ENCODE results near the gene AAK1. TPM values are rescaled to one million over a fixed set of nuclear protein-coding genes. Genes with fewer than 3 reads are reported as not detected.
"Not testable (repeated sequence)": the region's sequence is repeated elsewhere in the genome, so short reads cannot be mapped to it uniquely, and the experiment has no call there.

Gene AAK1
- total and polyA plus RNA-seq, 4 donors, result 6.9 to 95.6 (median 51.0) TPM

DNA sequence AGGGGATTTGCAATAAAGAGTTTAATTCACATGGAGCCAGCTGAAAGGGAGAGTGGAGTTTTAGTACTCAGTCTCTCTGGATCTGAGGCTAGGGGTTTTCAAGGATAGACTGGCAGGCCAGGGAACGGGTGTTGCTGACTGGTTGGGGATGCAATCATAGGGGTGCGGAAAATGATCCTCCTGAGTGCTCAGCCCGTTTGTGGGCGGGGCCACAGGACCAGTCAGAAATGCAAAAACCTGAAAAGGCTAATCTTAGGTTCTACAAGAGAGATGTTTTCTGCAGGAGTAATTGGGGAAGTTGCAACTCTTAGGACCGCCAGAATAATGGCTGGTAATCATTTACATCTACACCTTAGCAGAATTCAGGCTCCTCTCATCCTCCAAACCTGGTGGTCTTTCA is 208.8 kb downstream of the AAK1 start:
- intact Hi-C loops (cut with DNase I), result loop anchor here (5.0 kb wide), 1 partner anchor 47 kb away; the partner anchor contains the start of gene GFPT1 (in 2 of the 2)
- 78 to 81% methylated on average over 5 of the region's 5 CpGs for WGBS, 2 donors
- no peak for ATAC-seq (ENCODE audit: low FRiP score)

DNA sequence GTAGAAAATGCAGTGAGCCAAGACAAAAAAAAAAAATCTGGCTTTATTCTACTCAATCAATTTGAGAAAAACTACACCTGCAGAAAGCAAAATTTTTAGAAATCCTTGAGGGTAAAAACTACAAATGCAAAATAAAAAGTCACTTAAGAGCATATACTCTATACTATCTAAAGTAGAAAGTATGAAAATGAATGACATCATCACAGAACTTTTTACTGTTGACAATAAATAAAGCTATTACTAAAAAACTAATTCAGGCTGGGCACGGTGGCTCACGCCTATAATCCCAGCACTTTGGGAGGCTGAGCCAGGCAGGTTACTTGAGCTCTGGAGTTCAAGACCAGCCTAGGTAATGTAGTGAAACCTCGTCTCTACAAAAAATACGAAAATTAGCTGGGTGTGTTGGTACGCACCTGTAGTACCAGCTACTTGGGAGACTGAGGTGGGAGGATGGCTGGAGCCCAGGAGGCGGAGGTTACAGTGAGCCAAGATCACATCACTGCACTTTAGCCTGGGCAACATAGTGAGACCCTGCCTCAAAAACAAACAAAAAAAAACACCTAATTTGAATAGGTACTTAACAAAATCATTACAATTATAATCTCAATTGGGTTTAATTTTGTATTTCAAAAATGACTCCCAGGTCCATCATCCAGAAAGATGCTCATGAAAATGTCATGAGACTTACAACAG is 213.9 kb downstream of the AAK1 start:
- Histone ChIP-seq H3K4me3 (ENCODE audit: low read length in 2 of 2) (no peak overlapping the region), H3K9me3 (ENCODE audit: control insufficient read depth, low read length) (no peaks in the 10 kb centered on the region), H3K4me1 (ENCODE audit: control insufficient read depth in 1 of 2, insufficient read depth in 2 of 2, low read length in 2 of 2) (peaks cover 0 to 1% of the 10 kb centered on the region in 2 donors), H3K27ac (ENCODE audit: low read depth in 1 of 2, low read length in 2 of 2) (no peak overlapping the region), H3K27me3 (ENCODE audit: control insufficient read depth in 1 of 2, insufficient read depth in 2 of 2, low read length in 1 of 2) (no peaks in the 10 kb centered on the region), H3K36me3 (ENCODE audit: control insufficient read depth in 1 of 2, insufficient read depth in 2 of 2, low read length in 1 of 2) (peaks cover 0 to 2% of the 10 kb centered on the region in 2 donors)
- intact Hi-C loops (cut with DNase I), result no loop called here
- no peak for ATAC-seq (ENCODE audit: low FRiP score)
- WGBS, 2 donors, result 75 to 78% methylated on average over 6 of the region's 6 CpGs
- no peak for DNase-seq

More for the DNA sequence above, 208.8 kb downstream of the AAK1 start:
- no peak for DNase-seq
- H3K9me3 ChIP-seq (ENCODE audit: control insufficient read depth, low read length), result no peaks in the 10 kb centered on the region
- H3K27ac ChIP-seq (ENCODE audit: low read depth in 1 of 2, low read length in 2 of 2), result no peak overlapping the region
- H3K4me3 ChIP-seq (ENCODE audit: low read length in 2 of 2), result no peak overlapping the region
- peaks cover 0 to 4% of the 10 kb centered on the region in 2 donors for H3K4me1 ChIP-seq (ENCODE audit: control insufficient read depth in 1 of 2, insufficient read depth in 2 of 2, low read length in 2 of 2)
- H3K36me3 ChIP-seq (ENCODE audit: control insufficient read depth in 1 of 2, insufficient read depth in 2 of 2, low read length in 1 of 2), result no peaks in the 10 kb centered on the region
- H3K27me3 ChIP-seq (ENCODE audit: control insufficient read depth in 1 of 2, insufficient read depth in 2 of 2, low read length in 1 of 2), result no peaks in the 10 kb centered on the region

DNA sequence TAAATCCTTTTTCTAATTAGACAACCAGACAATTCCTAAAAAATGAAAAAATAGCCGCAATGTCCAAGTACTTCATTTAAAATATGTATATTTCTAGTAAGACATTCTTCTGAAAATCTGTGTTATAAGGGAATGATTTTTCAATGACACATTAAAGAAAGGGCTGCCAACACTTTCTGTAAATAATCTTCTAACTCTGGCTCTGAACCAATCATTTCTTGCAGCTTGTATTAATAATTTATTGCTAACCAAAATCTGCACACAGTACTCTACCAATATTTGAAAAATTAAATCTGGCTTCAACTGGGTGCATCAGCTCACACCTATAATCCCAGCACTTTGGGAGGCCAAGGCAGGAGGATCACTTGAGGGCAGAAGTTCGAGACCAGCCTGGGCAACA is 214.6 kb downstream of the AAK1 start:
- H3K27ac ChIP-seq (ENCODE audit: low read depth in 1 of 2, low read length in 2 of 2), result no peak overlapping the region
- intact Hi-C loops (cut with DNase I), result no loop called here
- DNase-seq (no peak), ATAC-seq (ENCODE audit: low FRiP score) (no peak)
- peaks cover 0 to 2% of the 10 kb centered on the region in 2 donors for H3K36me3 ChIP-seq (ENCODE audit: control insufficient read depth in 1 of 2, insufficient read depth in 2 of 2, low read length in 1 of 2)
- H3K27me3 ChIP-seq (ENCODE audit: control insufficient read depth in 1 of 2, insufficient read depth in 2 of 2, low read length in 1 of 2), result no peaks in the 10 kb centered on the region
- 35 to 57% methylated on average over 2 of the region's 2 CpGs for WGBS, 2 donors
- H3K9me3 ChIP-seq (ENCODE audit: control insufficient read depth, low read length), result no peaks in the 10 kb centered on the region
- H3K4me1 ChIP-seq (ENCODE audit: control insufficient read depth in 1 of 2, insufficient read depth in 2 of 2, low read length in 2 of 2), result peaks cover 0 to 1% of the 10 kb centered on the region in 2 donors
- no peak overlapping the region for H3K4me3 ChIP-seq (ENCODE audit: low read length in 2 of 2)

DNA sequence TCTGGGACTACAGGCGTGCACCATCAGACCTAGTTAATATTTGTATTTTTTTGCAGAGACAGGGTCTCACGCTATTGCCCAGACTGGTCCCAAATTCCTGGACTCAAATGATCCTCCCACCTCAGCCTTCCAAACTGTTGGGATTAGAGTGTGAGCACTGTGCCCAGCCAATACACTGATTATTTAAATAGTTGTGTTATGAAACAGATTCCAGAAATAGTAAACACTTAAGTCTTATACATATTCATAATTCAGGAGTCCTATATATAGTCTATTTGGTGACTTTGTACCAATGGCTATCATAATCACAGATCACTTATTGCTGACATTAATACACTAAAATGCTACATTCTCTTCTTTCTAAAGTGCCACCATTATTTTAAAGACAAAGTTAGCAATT is 219.1 kb downstream of the AAK1 start:
- intact Hi-C loops (cut with DNase I), result no loop called here
- 78 to 91% methylated on average over 2 of the region's 2 CpGs for WGBS, 2 donors
- no peaks in the 10 kb centered on the region for H3K9me3 ChIP-seq (ENCODE audit: control insufficient read depth, low read length)
- H3K27ac ChIP-seq (ENCODE audit: low read depth in 1 of 2, low read length in 2 of 2), result no peak overlapping the region
- H3K4me1 ChIP-seq (ENCODE audit: control insufficient read depth in 1 of 2, insufficient read depth in 2 of 2, low read length in 2 of 2), result no peaks in the 10 kb centered on the region
- peaks cover 0 to 2% of the 10 kb centered on the region in 2 donors for H3K36me3 ChIP-seq (ENCODE audit: control insufficient read depth in 1 of 2, insufficient read depth in 2 of 2, low read length in 1 of 2)
- no peak overlapping the region for H3K4me3 ChIP-seq (ENCODE audit: low read length in 2 of 2)
- ATAC-seq (ENCODE audit: low FRiP score) (no peak), DNase-seq (no peak)
- no peaks in the 10 kb centered on the region for H3K27me3 ChIP-seq (ENCODE audit: control insufficient read depth in 1 of 2, insufficient read depth in 2 of 2, low read length in 1 of 2)

DNA sequence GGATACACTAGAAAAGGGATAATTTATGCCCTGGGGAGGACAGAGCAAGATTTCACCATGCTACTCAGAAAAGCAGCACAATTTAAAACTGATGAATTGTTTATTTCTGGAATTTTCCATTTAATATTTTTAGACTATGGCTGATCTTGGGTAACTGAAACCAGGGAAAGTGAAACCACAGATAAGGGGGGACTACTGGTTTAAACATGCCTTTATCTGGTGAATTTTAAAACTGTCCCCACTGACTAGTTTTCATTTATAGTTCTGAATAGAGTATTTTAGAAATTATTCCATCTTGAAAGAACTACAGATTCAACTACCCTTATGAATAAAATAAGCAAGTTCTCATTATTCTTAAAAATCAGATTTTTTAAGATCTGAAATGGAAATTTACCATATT is 221.3 kb downstream of the AAK1 start:
- Histone ChIP-seq H3K9me3 (ENCODE audit: control insufficient read depth, low read length) (no peaks in the 10 kb centered on the region), H3K4me3 (ENCODE audit: low read length in 2 of 2) (no peak overlapping the region), H3K27me3 (ENCODE audit: control insufficient read depth in 1 of 2, insufficient read depth in 2 of 2, low read length in 1 of 2) (no peaks in the 10 kb centered on the region), H3K27ac (ENCODE audit: low read depth in 1 of 2, low read length in 2 of 2) (no peak overlapping the region), H3K36me3 (ENCODE audit: control insufficient read depth in 1 of 2, insufficient read depth in 2 of 2, low read length in 1 of 2) (no peaks in the 10 kb centered on the region), H3K4me1 (ENCODE audit: control insufficient read depth in 1 of 2, insufficient read depth in 2 of 2, low read length in 2 of 2) (no peaks in the 10 kb centered on the region)
- ATAC-seq (ENCODE audit: low FRiP score) (no peak), DNase-seq (no peak)
- intact Hi-C loops (cut with DNase I), result no loop called here

DNA sequence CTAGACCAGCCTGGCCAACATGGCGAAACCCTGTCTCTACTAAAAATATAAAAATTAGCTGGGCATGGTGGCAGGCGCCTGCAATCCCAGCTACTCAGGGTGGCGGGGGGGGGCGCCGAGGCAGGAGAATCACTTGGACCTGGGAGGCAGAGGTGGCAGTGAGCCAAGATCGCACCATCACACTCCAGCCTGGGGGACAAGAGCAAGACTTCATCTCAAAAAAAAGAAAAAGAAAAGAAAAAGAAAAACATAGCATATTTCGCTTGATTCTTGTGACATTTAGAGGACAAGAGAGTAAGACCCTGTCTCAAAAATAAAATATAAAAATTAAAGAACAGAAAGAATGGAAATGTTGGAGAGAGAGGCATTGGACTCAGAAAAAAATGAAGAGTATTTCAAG is 224.4 kb downstream of the AAK1 start:
- H3K9me3 ChIP-seq (ENCODE audit: control insufficient read depth, low read length); intact Hi-C loops (cut with DNase I); ATAC-seq (ENCODE audit: low FRiP score); H3K36me3 ChIP-seq (ENCODE audit: control insufficient read depth in 1 of 2, insufficient read depth in 2 of 2, low read length in 1 of 2); H3K4me3 ChIP-seq (ENCODE audit: low read length in 2 of 2); H3K27ac ChIP-seq (ENCODE audit: low read depth in 1 of 2, low read length in 2 of 2); H3K27me3 ChIP-seq (ENCODE audit: control insufficient read depth in 1 of 2, insufficient read depth in 2 of 2, low read length in 1 of 2); DNase-seq; H3K4me1 ChIP-seq (ENCODE audit: control insufficient read depth in 1 of 2, insufficient read depth in 2 of 2, low read length in 2 of 2): not testable (repeated sequence)
- WGBS, 2 donors, result 76 to 82% methylated on average over 7 of the region's 7 CpGs

DNA sequence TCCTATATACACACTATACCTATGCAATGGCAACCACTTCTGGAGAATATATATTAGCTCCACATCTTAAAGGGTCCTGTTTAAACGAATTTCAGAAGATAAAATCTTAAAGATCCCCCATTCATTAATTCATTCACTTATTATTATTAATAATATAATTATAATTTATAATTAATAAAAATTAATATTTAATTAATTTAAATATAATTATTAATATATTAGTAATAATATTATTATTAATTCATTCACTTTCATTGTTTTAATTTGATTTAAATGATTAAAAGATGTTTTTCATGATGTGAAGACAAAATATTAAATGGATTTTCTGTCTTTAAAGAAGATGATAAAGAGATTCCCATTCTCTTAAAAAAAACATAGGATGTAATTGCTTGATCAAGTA is 227.4 kb downstream of the AAK1 start:
- H3K36me3 ChIP-seq (ENCODE audit: control insufficient read depth in 1 of 2, insufficient read depth in 2 of 2, low read length in 1 of 2), result peaks cover 3% of the 10 kb centered on the region in 2 donors
- H3K4me1 ChIP-seq (ENCODE audit: control insufficient read depth in 1 of 2, insufficient read depth in 2 of 2, low read length in 2 of 2), result no peaks in the 10 kb centered on the region
- no peaks in the 10 kb centered on the region for H3K27me3 ChIP-seq (ENCODE audit: control insufficient read depth in 1 of 2, insufficient read depth in 2 of 2, low read length in 1 of 2)
- no peak overlapping the region for H3K27ac ChIP-seq (ENCODE audit: low read depth in 1 of 2, low read length in 2 of 2)
- WGBS, 2 donors, result 83 to 84% methylated on average over 1 of the region's 1 CpG
- DNase-seq, result no peak
- H3K9me3 ChIP-seq (ENCODE audit: control insufficient read depth, low read length), result no peaks in the 10 kb centered on the region
- no peak for ATAC-seq (ENCODE audit: low FRiP score)
- H3K4me3 ChIP-seq (ENCODE audit: low read length in 2 of 2), result no peak overlapping the region
- intact Hi-C loops (cut with DNase I), result no loop called here

Other genes starting within 250 kb of the AAK1 start
- gene NFU1, start 206.3 kb downstream of the AAK1 start, total RNA-seq, result 10 to 100 TPM; 39.8 to 45.3 TPM
- 100 to 1,000 TPM in 1 of 2 donors, 10 to 100 TPM in 1; 56.5 to 101 TPM for gene NFU1, start 206.3 kb downstream of the AAK1 start, polyA plus RNA-seq
- gene ANXA4, start 98.4 kb upstream of the AAK1 start, total RNA-seq, result 100 to 1,000 TPM in 1 of 2 donors, 10 to 100 TPM in 1; 94.6 to 120 TPM
- gene ANXA4, start 98.4 kb upstream of the AAK1 start, polyA plus RNA-seq, result 10 to 100 TPM; 73.0 to 89.8 TPM
- gene GMCL1, start 185.9 kb upstream of the AAK1 start, total RNA-seq, result 10 to 100 TPM; 16.1 to 16.9 TPM
- gene GMCL1, start 185.9 kb upstream of the AAK1 start, polyA plus RNA-seq, result 10 to 100 TPM; 10.8 to 13.3 TPM